Stimulated activated CD4-positive, alpha-beta T cell treated with anti-CD3 and anti-CD28 coated beads, Interleukin-1b, Interleukin-23, amount 100 ng/mL, for 1 hour (primary cell): ENCODE measurements around the gene C10orf105.

Source experiments
- DNase-seq, 2 donors: peaks; one replicate each; pipeline ENCODE4 v3.0.0-alpha.2; 2020; ENCODE audit warnings: low read depth in 2 of 2

C10orf105 gene

GRCh38 chr10:71675295-71675970 lies 44.1 kb downstream of the C10orf105 start:
- DNase-seq, result no peak

GRCh38 chr10:71671994-71672946 lies 47.3 kb downstream of the C10orf105 start:
- no peak for DNase-seq

- no peak for DNase-seq
Observed at GRCh38 chr10:71667387-71667752, 52.2 kb downstream of the C10orf105 start.

- no peak for DNase-seq
Observed at GRCh38 chr10:71666639-71667386, 52.8 kb downstream of the C10orf105 start.

- no peak for DNase-seq
Observed at GRCh38 chr10:71665456-71665855, 54.1 kb downstream of the C10orf105 start.

- no peak for DNase-seq
Observed at GRCh38 chr10:71664585-71664984, 55.0 kb downstream of the C10orf105 start.

GRCh38 chr10:71663311-71663710 lies 56.3 kb downstream of the C10orf105 start:
- DNase-seq, result no peak

- DNase-seq, result no peak
Observed at GRCh38 chr10:71661779-71662336, 57.7 kb downstream of the C10orf105 start.
